Measurements from ENCODE around the gene WIPF2. TPM values are rescaled to one million over a fixed set of nuclear protein-coding genes. Genes with fewer than 3 reads are reported as not detected.
A peak's percentile ranks its signal among the peaks of the same experiment; 100 is the strongest.
"Not testable (repeated sequence)": the region's sequence is repeated elsewhere in the genome, so short reads cannot be mapped to it uniquely, and the experiment has no call there.

WIPF2 gene
- polyA plus RNA-seq, 2 of the 4 experiments (the other 2 are of a cell fraction) = 13.8 to 21.5 TPM

DNA sequence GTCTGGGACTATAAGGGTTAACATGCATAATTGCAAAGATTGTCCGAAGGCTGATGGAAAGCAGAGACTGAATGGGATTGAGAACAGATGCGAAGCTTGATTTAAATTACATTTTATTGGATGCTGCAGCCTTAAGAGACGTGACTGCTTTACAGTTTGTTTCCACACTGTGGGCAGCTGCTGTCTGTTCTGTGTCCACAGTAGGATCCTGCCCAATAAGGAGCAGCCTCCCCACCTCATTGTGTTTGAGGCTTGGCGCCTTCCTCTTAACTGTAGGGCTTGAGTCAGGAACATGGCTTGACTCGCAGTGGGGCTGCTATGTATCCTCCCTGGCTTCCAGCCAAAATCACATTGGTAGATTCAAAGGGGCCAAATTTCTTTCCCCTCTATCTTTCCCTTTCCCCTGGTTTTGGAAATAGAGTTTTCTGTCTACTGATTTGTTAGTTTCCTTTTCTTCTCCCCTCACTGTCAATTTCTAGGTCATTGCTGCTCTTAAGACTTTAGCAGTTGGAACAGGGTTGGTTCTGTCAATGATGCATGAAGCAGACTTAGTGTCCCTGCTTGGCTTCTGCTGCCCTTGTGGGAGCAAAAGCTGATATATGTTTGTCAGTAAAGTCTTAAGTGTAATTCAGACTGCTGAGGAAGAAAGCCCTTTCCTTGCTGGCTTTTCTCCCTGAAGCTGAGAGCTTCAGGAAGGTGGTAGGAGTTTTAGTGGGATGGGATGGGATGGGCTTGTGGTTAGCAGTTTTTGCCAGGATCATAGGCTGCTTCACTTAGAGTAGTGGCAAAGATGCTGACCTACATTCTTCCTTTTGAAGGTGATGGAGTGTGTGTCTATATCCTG, 84.8 kb downstream of the WIPF2 start:
- ATAC-seq (no peak), FAIRE-seq (no peak), DNase-seq (ENCODE audit: low read depth in 1 of 2, low spot score in 1 of 2) (no peak)
- Histone ChIP-seq H3K4me2 (no peak overlapping the region), H3K4me1 (peaks cover 46% of the 10 kb centered on the region), H3K27ac (peak overlapping the region; percentile 17 to 47; a peak in 4 of 6 replicates), H3K4me3 (no peak overlapping the region), H3K9me3 (no peaks in the 10 kb centered on the region)
- ChIA-PET POLR2A (interaction anchor here (1.5 to 2.9 kb wide), 2 partner anchors 48 to 51 kb away, joined by 5 to 13 read pairs; no protein-coding TSS in a partner anchor), CTCF (interaction anchor here (0.5 to 50.4 kb wide), 39 partner anchors 1 to 291 kb away, joined by 3 to 2395 read pairs (median 4); partner anchors contain the start of genes CDC6, GJD3, RARA and TOP2A)
- WGBS (ENCODE audit: missing lambda C conversion rate) = 82% methylated on average over 5 of the region's 5 CpGs
- TF ChIP-seq HOXB13 (CRISPR knock-in tag; IDR thresholded peaks at IDR 0.05; ENCODE audit: low read depth) (no peak), FOSL2 (IDR thresholded peaks at IDR 0.05) (no peak), FOSL2 (CRISPR knock-in tag; IDR thresholded peaks at IDR 0.05) (no peak), EP300 (IDR thresholded peaks at IDR 0.05) (no peak), MYC (IDR thresholded peaks at IDR 0.05; ENCODE audit: borderline replicate concordance, low read length) (no peak), MAFK (IDR thresholded peaks at IDR 0.05; ENCODE audit: partially characterized antibody) (no peak), POLR2A (IDR thresholded peaks at IDR 0.05; ENCODE audit: low read length) (no peak), ZSCAN20 (CRISPR knock-in tag; IDR thresholded peaks at IDR 0.05) (no peak)
- TF ChIP-seq, protein P1, sequence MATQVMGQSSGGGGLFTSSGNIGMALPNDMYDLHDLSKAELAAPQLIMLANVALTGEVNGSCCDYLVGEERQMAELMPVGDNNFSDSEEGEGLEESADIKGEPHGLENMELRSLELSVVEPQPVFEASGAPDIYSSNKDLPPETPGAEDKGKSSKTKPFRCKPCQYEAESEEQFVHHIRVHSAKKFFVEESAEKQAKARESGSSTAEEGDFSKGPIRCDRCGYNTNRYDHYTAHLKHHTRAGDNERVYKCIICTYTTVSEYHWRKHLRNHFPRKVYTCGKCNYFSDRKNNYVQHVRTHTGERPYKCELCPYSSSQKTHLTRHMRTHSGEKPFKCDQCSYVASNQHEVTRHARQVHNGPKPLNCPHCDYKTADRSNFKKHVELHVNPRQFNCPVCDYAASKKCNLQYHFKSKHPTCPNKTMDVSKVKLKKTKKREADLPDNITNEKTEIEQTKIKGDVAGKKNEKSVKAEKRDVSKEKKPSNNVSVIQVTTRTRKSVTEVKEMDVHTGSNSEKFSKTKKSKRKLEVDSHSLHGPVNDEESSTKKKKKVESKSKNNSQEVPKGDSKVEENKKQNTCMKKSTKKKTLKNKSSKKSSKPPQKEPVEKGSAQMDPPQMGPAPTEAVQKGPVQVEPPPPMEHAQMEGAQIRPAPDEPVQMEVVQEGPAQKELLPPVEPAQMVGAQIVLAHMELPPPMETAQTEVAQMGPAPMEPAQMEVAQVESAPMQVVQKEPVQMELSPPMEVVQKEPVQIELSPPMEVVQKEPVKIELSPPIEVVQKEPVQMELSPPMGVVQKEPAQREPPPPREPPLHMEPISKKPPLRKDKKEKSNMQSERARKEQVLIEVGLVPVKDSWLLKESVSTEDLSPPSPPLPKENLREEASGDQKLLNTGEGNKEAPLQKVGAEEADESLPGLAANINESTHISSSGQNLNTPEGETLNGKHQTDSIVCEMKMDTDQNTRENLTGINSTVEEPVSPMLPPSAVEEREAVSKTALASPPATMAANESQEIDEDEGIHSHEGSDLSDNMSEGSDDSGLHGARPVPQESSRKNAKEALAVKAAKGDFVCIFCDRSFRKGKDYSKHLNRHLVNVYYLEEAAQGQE (IDR thresholded peaks at IDR 0.05) = no peak
- TF ChIP-seq, protein P2, sequence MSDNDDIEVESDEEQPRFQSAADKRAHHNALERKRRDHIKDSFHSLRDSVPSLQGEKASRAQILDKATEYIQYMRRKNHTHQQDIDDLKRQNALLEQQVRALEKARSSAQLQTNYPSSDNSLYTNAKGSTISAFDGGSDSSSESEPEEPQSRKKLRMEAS (IDR thresholded peaks at IDR 0.05) = no peak

DNA sequence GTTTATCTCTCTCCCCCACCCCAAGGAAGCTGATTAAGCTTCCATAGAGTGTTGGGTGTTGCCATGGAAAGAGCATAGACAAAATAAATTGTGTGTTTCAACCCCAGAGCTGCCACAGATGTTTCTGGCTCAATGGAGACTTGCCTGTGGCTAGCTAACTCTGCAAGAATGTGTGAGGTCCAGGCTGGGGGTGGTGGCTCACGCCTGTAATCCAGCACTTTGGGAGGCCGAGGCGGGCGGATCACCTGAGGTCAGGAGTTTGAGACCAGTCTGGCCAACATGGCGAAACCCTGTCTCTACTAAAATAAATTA, 85.4 kb downstream of the WIPF2 start:
- not testable (repeated sequence) for DNase-seq (ENCODE audit: low read depth in 1 of 2, low spot score in 1 of 2)

DNA sequence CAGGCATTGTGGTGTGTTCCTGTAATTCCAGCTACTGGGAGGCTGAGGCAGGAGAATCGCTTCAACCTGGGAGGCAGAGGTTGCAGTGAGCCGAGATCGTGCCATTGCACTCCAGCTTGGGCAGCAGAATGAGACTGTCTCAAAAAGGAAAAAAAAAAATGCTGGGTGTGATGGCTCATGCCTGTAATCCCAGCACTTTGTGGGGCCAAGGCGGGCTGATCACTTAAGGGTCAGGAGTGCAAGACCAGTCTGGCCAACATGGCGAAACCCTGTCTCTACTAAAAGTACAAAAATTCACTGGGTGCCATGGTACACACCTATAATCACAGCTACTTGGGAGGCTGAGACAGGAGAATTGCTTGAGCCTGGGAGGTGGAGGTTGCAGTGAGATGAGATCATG, 85.8 kb downstream of the WIPF2 start:
- peak overlapping the region in 1 of 2 experiments; percentile 47; a peak in 2 of 6 replicates for H3K27ac ChIP-seq
- POLR2A ChIA-PET = interaction anchor here (1.2 kb wide), 1 partner anchor 16 kb away, joined by 4 read pairs; no protein-coding TSS in a partner anchor
- CTCF ChIA-PET = interaction anchor here (0.6 to 50.4 kb wide), 10 partner anchors 2 to 256 kb away, joined by 3 to 2395 read pairs (median 12); partner anchors contain the start of genes CDC6, GJD3, RARA and WIPF2
- peaks cover 51% of the 10 kb centered on the region for H3K4me1 ChIP-seq
- WGBS (ENCODE audit: missing lambda C conversion rate) = 91% methylated on average over 5 of the region's 5 CpGs
- FAIRE-seq; H3K4me2 ChIP-seq; H3K4me3 ChIP-seq; ATAC-seq; DNase-seq (ENCODE audit: low read depth in 1 of 2, low spot score in 1 of 2); H3K9me3 ChIP-seq: not testable (repeated sequence)

More for the DNA sequence above, 85.4 kb downstream of the WIPF2 start:
- Histone ChIP-seq H3K27ac (peak overlapping the region; percentile 0 to 47; a peak in 2 of 6 replicates), H3K4me1 (peaks cover 48% of the 10 kb centered on the region)
- ATAC-seq, H3K4me2 ChIP-seq, H3K4me3 ChIP-seq, FAIRE-seq, H3K9me3 ChIP-seq: not testable (repeated sequence)
- WGBS (ENCODE audit: missing lambda C conversion rate) = 85% methylated on average over 5 of the region's 5 CpGs
- POLR2A ChIA-PET = interaction anchor here (1.5 to 2.9 kb wide), 2 partner anchors 47 to 51 kb away, joined by 5 to 13 read pairs; no protein-coding TSS in a partner anchor
- CTCF ChIA-PET = interaction anchor here (0.6 to 50.4 kb wide), 15 partner anchors 2 to 256 kb away, joined by 3 to 2395 read pairs (median 10); partner anchors contain the start of genes CDC6, GJD3, RARA and WIPF2

DNA sequence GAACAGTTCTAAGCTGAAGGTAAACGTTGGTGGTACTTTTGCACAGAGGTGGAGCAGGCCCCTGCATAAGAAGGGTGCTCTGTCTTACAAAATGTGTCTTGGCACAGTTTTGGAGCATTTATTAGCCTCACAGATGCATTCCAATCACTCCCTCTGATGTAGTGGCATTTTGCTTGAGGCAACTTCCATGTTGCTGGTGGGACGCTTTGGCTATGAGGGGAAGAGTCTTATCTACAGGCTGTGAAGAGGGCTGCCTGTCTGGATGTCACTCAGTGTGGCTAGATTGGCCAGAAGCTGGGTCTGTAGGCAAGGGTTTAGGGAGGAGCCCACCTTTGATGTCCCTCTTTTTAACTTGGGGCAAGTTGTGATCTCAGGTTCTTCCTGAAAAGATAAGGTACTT, 87.3 kb downstream of the WIPF2 start:
- Histone ChIP-seq H3K9me3 (no peaks in the 10 kb centered on the region), H3K27ac (peak overlapping the region; percentile 95 to 97; a peak in 5 of 6 replicates), H3K4me3 (no peak overlapping the region), H3K4me1 (peaks cover 67% of the 10 kb centered on the region), H3K4me2 (0 out of 3 replicates have a peak overlapping the region, but pooled peaks have one; percentile 99)
- ATAC-seq = no peak
- CTCF ChIA-PET = interaction anchor here (0.7 to 50.4 kb wide), 12 partner anchors 4 to 1389 kb away, joined by 3 to 2395 read pairs (median 8); partner anchors contain the start of genes CDC6, GJD3, IGFBP4 and RARA
- no peak for DNase-seq (ENCODE audit: low read depth in 1 of 2, low spot score in 1 of 2)
- WGBS (ENCODE audit: missing lambda C conversion rate) = 53% methylated on average over 2 of the region's 2 CpGs
- TF ChIP-seq, protein P3, sequence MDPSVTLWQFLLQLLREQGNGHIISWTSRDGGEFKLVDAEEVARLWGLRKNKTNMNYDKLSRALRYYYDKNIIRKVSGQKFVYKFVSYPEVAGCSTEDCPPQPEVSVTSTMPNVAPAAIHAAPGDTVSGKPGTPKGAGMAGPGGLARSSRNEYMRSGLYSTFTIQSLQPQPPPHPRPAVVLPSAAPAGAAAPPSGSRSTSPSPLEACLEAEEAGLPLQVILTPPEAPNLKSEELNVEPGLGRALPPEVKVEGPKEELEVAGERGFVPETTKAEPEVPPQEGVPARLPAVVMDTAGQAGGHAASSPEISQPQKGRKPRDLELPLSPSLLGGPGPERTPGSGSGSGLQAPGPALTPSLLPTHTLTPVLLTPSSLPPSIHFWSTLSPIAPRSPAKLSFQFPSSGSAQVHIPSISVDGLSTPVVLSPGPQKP (IDR thresholded peaks at IDR 0.05; ENCODE audit: low read depth, low read length) = no peak
- no peak for TF ChIP-seq SREBF2 (IDR thresholded peaks at IDR 0.05)
- TF ChIP-seq JUNB (IDR thresholded peaks at IDR 0.05) = no peak
- TF ChIP-seq, protein P4, sequence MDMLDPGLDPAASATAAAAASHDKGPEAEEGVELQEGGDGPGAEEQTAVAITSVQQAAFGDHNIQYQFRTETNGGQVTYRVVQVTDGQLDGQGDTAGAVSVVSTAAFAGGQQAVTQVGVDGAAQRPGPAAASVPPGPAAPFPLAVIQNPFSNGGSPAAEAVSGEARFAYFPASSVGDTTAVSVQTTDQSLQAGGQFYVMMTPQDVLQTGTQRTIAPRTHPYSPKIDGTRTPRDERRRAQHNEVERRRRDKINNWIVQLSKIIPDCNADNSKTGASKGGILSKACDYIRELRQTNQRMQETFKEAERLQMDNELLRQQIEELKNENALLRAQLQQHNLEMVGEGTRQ (IDR thresholded peaks at IDR 0.05) = no peak
- no peak for FAIRE-seq
- POLR2A ChIA-PET = interaction anchor here (1.2 to 2.4 kb wide), 2 partner anchors 11 to 18 kb away, joined by 4 to 14 read pairs; no protein-coding TSS in a partner anchor
